Subcutaneous abdominal adipose tissue (tissue), 5 donors: ENCODE measurements around the gene ZNF557.

ENCODE experiments used
- H3K27ac ChIP-seq: one replicate; pipeline ENCODE4 v1.7.0; 2013; ENCODE audit warnings: low read depth, mild to moderate bottlenecking, inconsistent platforms, low read length, moderate library complexity
- H3K27me3 ChIP-seq, 5 donors: one replicate each; pipeline ENCODE4 v1.7.0; 2013; ENCODE audit warnings: low read length in 5 of 5, inconsistent platforms in 1 of 5; ENCODE audit not compliant: control insufficient read depth in 5 of 5, insufficient read depth in 4 of 5
- H3K36me3 ChIP-seq, 5 donors: one replicate each; pipeline ENCODE4 v1.7.0; 2013; ENCODE audit warnings: low read length in 5 of 5; ENCODE audit not compliant: control insufficient read depth in 5 of 5, insufficient read depth in 5 of 5
- H3K4me1 ChIP-seq, 5 donors: one replicate each; pipeline ENCODE4 v1.7.0; 2013; ENCODE audit warnings: low read length in 5 of 5, mild to moderate bottlenecking in 3 of 5, moderate library complexity in 1 of 5; ENCODE audit not compliant: control insufficient read depth in 5 of 5, insufficient read depth in 5 of 5
- H3K4me3 ChIP-seq, 5 donors: one replicate each; pipeline ENCODE4 v1.7.0; 2013; ENCODE audit warnings: low read length in 5 of 5, low read depth in 1 of 5
- H3K9ac ChIP-seq, 5 donors: one replicate each; pipeline ENCODE4 v1.7.0; 2013; ENCODE audit warnings: low read length in 5 of 5, mild to moderate bottlenecking in 4 of 5, moderate library complexity in 3 of 5
- H3K9me3 ChIP-seq, 5 donors: one replicate each; pipeline ENCODE4 v1.7.0; 2013; ENCODE audit warnings: low read length in 5 of 5; ENCODE audit not compliant: control insufficient read depth in 5 of 5
- donor health status: healthy.
- donor health status: healthy.
- donor health status: healthy.
- donor health status: healthy.
- donor health status: healthy.

The ZNF557 gene

DNA sequence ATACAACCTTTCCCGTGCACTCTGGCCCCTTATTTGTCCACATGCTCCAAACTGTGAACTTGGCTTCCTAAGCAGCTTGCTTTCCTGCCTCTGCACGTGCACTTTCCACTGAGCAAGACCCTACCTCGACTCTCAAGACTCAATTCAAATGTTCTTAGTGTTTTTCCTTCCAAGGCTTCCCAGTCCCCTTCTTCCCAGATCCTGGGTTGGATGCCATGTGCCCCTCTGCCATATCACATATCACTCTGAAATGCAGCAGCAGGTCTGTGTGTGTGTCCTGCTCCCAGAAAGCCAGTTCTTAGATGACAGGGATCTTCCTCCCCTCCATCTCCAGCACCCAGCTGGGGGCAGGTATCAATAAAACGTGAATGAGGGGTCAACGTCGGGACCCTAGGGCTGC is 3.0 kb downstream of the ZNF557 start:
- H3K4me1 ChIP-seq, result peaks cover 0 to 17% (median 13%) of the 10 kb centered on the region in 5 donors
- H3K27me3 ChIP-seq, result no peaks in the 10 kb centered on the region
- H3K27ac ChIP-seq, result no peak overlapping the region
- H3K4me3 ChIP-seq, result no peak overlapping the region
- H3K9ac ChIP-seq, result no peak overlapping the region
- peaks cover 7 to 59% (median 52%) of the 10 kb centered on the region in 5 donors for H3K36me3 ChIP-seq
- peaks cover 14 to 25% (median 25%) of the 10 kb centered on the region in 5 donors for H3K9me3 ChIP-seq

DNA sequence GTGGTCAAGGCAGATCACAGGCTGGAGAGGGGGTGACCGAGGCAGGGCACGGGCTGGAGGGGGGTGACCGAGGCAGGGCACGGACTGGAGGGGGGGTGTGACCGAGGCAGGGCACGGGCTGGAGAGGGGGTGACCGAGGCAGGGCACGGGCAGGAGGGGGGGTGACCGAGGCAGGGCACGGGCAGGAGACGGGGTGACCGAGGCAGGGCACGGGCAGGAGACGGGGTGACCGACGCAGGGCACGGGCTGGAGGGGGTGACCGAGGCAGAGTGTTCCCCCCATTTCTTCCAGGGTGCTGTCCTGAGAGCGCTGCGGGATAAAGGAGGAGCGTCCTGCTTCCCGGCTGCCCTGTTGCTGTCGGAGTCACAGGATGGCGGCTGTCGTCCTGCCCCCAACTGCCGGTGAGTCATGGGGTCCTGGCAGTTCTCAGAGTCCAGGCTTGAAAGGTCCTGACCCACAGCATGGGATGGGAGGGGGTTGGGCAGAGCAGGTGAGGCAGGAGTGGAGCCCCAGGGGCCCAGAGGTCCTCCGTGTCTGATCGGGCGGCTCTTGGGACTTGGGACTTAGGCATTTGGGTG is 5.3 kb downstream of the ZNF557 start:
- Histone ChIP-seq H3K27me3 (no peaks in the 10 kb centered on the region), H3K9me3 (peaks cover 31 to 45% (median 41%) of the 10 kb centered on the region in 5 donors), H3K4me3 (peak overlapping the region in 1 of 5 donors; percentile 14), H3K36me3 (peaks cover 23 to 81% (median 71%) of the 10 kb centered on the region in 5 donors), H3K9ac (no peak overlapping the region), H3K27ac (no peak overlapping the region), H3K4me1 (peaks cover 0 to 12% (median 9%) of the 10 kb centered on the region in 5 donors)

DNA sequence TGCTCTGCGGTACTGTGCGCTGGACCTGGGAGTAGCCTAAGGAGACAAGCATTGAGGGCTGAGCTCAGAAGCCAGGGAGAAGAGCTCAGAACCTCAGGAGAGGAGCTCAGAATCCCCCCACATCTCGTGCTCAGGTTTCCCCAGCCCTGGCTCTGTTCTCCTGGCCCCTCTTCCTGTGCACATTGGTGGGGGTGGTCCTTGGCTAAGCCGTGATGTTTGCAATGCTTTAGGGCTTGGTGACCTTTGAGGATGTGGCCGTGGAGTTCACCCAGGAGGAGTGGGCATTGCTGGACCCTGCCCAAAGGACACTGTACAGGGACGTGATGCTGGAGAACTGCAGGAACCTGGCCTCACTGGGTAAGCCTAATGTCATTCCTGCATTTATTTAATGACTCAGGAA is 6.6 kb downstream of the ZNF557 start:
- Histone ChIP-seq H3K27ac (no peak overlapping the region), H3K9ac (no peak overlapping the region), H3K4me1 (no peaks in the 10 kb centered on the region), H3K36me3 (peaks cover 34 to 94% (median 85%) of the 10 kb centered on the region in 5 donors), H3K9me3 (peaks cover 43 to 59% (median 54%) of the 10 kb centered on the region in 5 donors), H3K27me3 (no peaks in the 10 kb centered on the region), H3K4me3 (peak overlapping the region in 2 of 5 donors; percentile 5 to 35)

DNA sequence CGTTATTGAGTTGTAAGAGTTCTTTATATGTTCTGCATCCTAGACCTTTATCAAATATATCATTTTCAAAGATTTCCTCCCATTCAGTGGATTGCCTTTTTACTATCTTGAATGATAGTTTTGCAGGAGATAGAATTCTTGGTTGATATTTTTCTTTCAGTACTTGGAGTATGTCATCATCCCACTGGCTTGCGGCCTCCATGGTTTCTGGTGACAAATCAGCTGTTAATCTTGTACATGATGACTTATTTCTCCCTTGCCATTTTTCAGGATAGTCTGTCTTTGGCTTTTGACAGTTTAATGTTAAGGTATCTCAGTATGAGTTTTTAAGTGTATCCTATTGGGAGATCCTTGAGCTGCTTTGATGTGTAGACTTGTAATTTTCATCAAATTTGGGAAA is 8.5 kb downstream of the ZNF557 start:
- peaks cover 50 to 100% (median 91%) of the 10 kb centered on the region in 5 donors for H3K36me3 ChIP-seq
- H3K4me3 ChIP-seq, result peak overlapping the region in 4 of 5 donors; percentile 22 to 56 (median 44)
- no peak overlapping the region for H3K27ac ChIP-seq
- H3K9me3 ChIP-seq, result peaks cover 60 to 77% (median 72%) of the 10 kb centered on the region in 5 donors
- peaks cover 0 to 2% (median 0%) of the 10 kb centered on the region in 5 donors for H3K4me1 ChIP-seq
- no peaks in the 10 kb centered on the region for H3K27me3 ChIP-seq
- H3K9ac ChIP-seq, result no peak overlapping the region

DNA sequence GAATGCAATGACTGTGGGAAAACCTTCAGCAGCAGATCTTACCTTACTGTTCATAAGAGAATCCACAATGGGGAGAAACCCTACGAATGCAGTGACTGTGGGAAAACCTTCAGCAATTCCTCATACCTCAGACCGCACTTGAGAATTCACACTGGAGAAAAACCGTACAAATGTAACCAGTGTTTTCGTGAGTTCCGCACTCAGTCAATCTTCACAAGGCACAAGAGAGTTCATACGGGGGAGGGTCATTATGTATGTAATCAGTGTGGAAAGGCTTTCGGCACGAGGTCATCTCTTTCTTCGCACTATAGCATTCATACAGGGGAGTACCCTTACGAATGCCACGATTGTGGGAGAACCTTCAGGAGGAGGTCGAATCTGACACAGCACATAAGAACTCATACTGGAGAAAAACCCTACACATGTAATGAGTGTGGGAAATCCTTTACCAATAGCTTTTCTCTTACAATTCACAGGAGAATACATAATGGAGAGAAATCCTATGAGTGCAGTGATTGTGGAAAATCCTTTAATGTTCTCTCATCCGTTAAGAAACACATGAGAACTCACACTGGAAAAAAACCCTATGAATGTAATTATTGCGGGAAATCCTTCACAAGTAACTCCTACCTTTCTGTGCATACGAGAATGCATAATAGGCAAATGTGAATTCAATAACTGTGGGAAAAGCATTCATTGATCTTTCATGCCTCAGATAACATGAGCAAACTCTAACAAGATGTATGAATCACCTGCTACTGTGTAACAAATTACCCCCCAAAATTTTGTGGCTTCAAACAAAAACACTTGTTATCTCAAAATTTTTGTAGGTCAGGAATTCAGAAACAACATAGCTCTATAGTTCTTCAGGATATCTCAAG is 13.8 kb downstream of the ZNF557 start:
- Histone ChIP-seq H3K9me3 (peaks cover 80 to 97% (median 93%) of the 10 kb centered on the region in 5 donors), H3K27ac (no peak overlapping the region), H3K9ac (peak overlapping the region in 1 of 5 donors; percentile 0), H3K4me1 (peaks cover 0 to 3% (median 0%) of the 10 kb centered on the region in 5 donors), H3K27me3 (no peaks in the 10 kb centered on the region), H3K4me3 (peak overlapping the region; percentile 18 to 56 (median 52)), H3K36me3 (peaks cover 59 to 64% (median 59%) of the 10 kb centered on the region in 5 donors)

DNA sequence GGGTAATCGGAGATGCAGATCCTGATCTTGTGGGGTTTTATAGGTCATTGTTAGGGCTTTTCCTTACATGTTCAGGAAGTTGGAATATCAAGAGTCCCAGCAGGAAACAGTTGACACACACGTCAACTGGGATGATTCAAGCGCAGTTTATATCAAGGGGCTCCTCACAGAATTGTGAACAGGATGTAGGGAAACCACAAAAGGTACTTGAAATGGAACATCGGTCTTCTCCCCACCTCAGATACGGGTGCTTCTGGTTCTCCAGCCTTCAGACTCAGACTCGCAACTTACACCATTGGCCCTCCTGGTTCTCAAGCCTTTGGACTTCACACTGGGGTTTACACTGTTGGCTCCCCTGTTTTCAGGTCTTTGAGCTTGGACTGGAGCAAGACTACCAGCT is 19.5 kb downstream of the ZNF557 start:
- H3K27ac ChIP-seq, result no peak overlapping the region
- peak overlapping the region in 4 of 5 donors; percentile 11 to 46 (median 26) for H3K4me3 ChIP-seq
- peaks cover 4 to 13% (median 9%) of the 10 kb centered on the region in 5 donors for H3K36me3 ChIP-seq
- no peak overlapping the region for H3K9ac ChIP-seq
- no peaks in the 10 kb centered on the region for H3K27me3 ChIP-seq
- peaks cover 39 to 85% (median 69%) of the 10 kb centered on the region in 5 donors for H3K9me3 ChIP-seq
- H3K4me1 ChIP-seq, result no peaks in the 10 kb centered on the region

DNA sequence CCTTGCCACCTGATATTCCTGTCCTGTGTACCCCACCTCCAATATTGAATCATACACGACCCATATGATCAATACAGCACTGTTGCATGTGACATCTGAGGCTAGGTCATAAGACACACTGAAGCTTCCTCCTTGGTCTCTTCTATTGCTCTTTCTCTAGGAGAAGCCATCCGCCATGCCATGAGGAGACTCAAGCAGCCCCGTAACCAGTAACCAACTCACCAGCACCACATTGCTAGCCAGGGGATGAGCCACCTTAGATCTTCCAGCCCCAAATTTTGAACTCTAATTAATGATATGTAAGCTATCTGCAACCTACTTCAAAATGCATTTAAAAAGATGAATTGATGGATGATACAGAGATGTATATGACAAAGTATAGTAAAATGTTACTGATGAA is 28.6 kb downstream of the ZNF557 start:
- Histone ChIP-seq H3K36me3 (peaks cover 0 to 2% (median 0%) of the 10 kb centered on the region in 5 donors), H3K9ac (peak overlapping the region in 1 of 5 donors; percentile 89), H3K4me3 (peak overlapping the region in 4 of 5 donors; percentile 62 to 84 (median 73)), H3K9me3 (peaks cover 0 to 28% (median 15%) of the 10 kb centered on the region in 5 donors), H3K27me3 (no peaks in the 10 kb centered on the region), H3K27ac (peak overlapping the region; percentile 88), H3K4me1 (peaks cover 0 to 13% (median 10%) of the 10 kb centered on the region in 5 donors)

DNA sequence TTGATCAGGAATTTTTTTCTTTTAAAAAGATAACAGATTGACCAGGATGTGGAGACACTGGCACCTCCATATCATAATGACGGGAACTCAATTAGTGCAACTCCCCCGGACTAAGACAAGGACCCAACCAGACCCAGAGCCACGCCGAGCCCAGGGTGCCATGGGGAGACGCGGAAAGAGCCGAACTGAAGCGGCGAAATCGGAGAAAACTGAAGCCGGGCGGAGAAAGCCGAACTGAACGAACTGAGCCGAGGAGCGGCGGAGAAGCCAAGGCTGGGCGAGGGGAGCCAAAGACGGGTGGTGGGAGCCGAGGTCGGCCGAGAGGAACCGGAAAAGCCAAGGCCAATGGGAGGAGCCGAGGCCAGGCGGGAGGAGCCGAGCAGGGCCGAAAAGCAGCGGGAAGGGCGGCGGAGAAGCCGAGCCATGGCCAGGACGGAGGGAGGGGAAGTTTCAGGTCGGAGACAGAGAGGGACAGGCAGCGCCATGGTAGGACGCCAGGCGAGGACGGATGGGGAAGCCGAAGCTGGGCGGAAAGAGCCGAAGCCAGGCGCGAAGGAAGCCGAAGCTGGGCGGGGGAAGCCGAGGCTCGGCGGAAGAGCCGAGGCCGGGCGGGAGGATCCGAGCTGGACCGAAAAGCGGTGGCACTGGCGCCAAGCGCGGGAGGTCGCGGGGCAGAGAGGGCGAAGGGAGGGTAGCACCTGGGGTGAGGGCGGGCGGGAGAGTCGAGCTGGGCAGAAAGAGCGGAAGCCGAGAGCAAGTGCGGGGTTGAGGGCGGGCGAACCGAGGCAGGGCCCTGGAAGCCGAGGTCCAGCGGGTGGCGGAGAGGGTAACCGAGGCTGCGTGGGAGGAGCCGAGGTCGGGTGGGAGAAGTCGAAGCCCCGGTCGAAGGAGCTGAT is 29.4 kb downstream of the ZNF557 start:
- H3K27ac ChIP-seq, result peak overlapping the region; percentile 88
- H3K9me3 ChIP-seq, result peaks cover 0 to 22% (median 10%) of the 10 kb centered on the region in 5 donors
- H3K27me3 ChIP-seq, result no peaks in the 10 kb centered on the region
- H3K4me1 ChIP-seq, result peaks cover 0 to 13% (median 10%) of the 10 kb centered on the region in 5 donors
- H3K36me3 ChIP-seq, result no peaks in the 10 kb centered on the region
- H3K4me3 ChIP-seq, result peak overlapping the region; percentile 62 to 84 (median 77)
- H3K9ac ChIP-seq, result peak overlapping the region; percentile 56 to 92 (median 87)

DNA sequence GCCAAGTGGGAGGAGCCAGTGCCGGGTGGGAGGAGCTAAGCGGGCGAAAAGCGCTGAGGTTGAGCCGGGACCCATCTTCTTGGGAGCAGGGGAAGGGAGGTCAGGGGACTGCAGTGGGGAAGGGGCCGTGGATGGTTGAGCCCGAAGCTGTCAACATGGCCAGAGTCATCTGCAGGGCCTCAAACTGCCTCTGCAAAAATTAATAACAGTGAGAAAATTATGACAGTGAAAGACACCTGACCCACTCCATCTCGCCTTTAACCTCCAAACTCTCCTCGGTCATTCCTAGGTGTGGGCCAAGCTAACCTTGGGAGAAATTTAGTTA is 30.1 kb downstream of the ZNF557 start:
- Histone ChIP-seq H3K9me3 (peaks cover 0 to 20% (median 10%) of the 10 kb centered on the region in 5 donors), H3K9ac (peak overlapping the region in 4 of 5 donors; percentile 84 to 92 (median 88)), H3K4me3 (peak overlapping the region; percentile 62 to 84 (median 77)), H3K27ac (peak overlapping the region; percentile 88), H3K36me3 (no peaks in the 10 kb centered on the region), H3K27me3 (peaks cover 0 to 3% (median 0%) of the 10 kb centered on the region in 5 donors), H3K4me1 (peaks cover 0 to 13% (median 10%) of the 10 kb centered on the region in 5 donors)
